Body of pancreas (tissue), 4 donors: ENCODE measurements around the gene SNCAIP. TPM values are rescaled to one million over a fixed set of nuclear protein-coding genes. Genes with fewer than 3 reads are reported as not detected.

Experiments used
- ATAC-seq: fragments of 150-250 bp; one replicate; pipeline ENCODE4 v1.9.1; 2016
- DNase-seq, 4 donors: peaks; one replicate each; pipeline ENCODE4 v3.0.0-alpha.2; 2019
- H3K27ac ChIP-seq, 4 donors: fragments of 200-600 bp; sonication (generic); 1 replicate in 3 of 4; 2 replicates in 1 of 4; pipeline versions ENCODE4 v1.5.1 to v1.6.1; 2016 to 2019; ENCODE audit warnings: mild to moderate bottlenecking in 1 of 4, mixed read lengths in 1 of 4, moderate library complexity in 1 of 4
- H3K27me3 ChIP-seq, 2 donors: fragments of 200-600 bp; sonication (generic); one replicate each; pipeline ENCODE4 v1.6.0; 2016; ENCODE audit warnings: mild to moderate bottlenecking in 1 of 2
- H3K36me3 ChIP-seq, 2 donors: fragments of 200-600 bp; sonication (generic); replicated peaks in 1 of 2; 2 replicates each; pipeline ENCODE4 v1.5.1; 2016; ENCODE audit warnings: low read depth in 2 of 2; ENCODE audit not compliant: insufficient read depth in 1 of 2
- H3K4me1 ChIP-seq: fragments of 200-600 bp; sonication (generic); one replicate; pipeline ENCODE4 v1.6.0; 2016
- H3K4me3 ChIP-seq, 2 donors: fragments of 200-600 bp; sonication (generic); 1 replicate in 1 of 2; 2 replicates in 1 of 2; pipeline ENCODE4 v1.5.1; 2016 to 2019
- H3K9me3 ChIP-seq, 3 donors: fragments of 200-600 bp; sonication (generic); 1 replicate in 2 of 3; 2 replicates in 1 of 3; pipeline ENCODE4 v1.5.1; 2016
- POLR2A ChIP-seq, 3 donors: fragments of 450-650 bp; IDR thresholded peaks; one replicate each; pipeline ENCODE4 v1.6.1; 2016; ENCODE audit warnings: antibody characterized with exemption in 3 of 3, mild to moderate bottlenecking in 2 of 3
- WGBS, 2 donors: methylation state at CpG; one replicate each; pipeline ENCODE4 v1.1.5; 2017; 5-methylcytosine and 5-hydroxymethylcytosine counted together
- intact Hi-C: fragments of 100-400 bp; cut with DNase I; formaldehyde crosslinking; loops from one replicate; pipeline ENCODE4 v1.15.1; 2023
- total RNA-seq, 2 donors: library from RNA; depleted of rRNA; stranded (reverse); fragments of >200 nt; gene quantifications; one replicate each; pipeline ENCODE4 v1.1.0, GENCODE V29; 2016
- TF ChIP-seq, protein P1 (sequence below), 7 experiments: fragments of 450-650 bp in 4 of 7; fragments of 200-600 bp in 3 of 7; sonication (generic) in 3 of 7; IDR thresholded peaks; one replicate each; pipeline ENCODE4 v1.5.1; 2016 to 2019; ENCODE audit warnings: antibody characterized with exemption in 7 of 7

The SNCAIP gene
- total RNA-seq, 2 donors from 2014 or later = 1.3 to 2.6 TPM

DNA sequence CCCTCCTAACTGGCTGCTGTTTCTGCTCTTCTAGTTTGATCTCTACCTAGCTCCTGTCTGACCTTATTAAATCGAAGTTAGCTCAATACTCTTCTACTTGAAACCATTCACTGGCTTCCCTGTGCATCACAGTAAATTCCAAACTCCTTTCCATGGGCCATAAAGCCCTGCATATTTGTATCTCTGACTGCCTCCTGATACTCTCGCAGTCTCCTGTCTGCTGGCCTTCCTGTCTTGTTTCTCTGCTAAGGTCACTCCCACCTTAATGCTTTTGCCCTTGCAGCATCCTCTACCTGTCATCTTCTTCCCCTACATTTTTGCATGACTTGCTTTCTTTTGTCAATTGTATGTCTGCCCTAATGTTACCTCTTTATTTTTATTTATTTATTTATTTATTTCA lies 44.8 kb downstream of the SNCAIP start:
- TF ChIP-seq, protein P1, sequence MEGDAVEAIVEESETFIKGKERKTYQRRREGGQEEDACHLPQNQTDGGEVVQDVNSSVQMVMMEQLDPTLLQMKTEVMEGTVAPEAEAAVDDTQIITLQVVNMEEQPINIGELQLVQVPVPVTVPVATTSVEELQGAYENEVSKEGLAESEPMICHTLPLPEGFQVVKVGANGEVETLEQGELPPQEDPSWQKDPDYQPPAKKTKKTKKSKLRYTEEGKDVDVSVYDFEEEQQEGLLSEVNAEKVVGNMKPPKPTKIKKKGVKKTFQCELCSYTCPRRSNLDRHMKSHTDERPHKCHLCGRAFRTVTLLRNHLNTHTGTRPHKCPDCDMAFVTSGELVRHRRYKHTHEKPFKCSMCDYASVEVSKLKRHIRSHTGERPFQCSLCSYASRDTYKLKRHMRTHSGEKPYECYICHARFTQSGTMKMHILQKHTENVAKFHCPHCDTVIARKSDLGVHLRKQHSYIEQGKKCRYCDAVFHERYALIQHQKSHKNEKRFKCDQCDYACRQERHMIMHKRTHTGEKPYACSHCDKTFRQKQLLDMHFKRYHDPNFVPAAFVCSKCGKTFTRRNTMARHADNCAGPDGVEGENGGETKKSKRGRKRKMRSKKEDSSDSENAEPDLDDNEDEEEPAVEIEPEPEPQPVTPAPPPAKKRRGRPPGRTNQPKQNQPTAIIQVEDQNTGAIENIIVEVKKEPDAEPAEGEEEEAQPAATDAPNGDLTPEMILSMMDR (IDR thresholded peaks at IDR 0.05) = no peak
- TF ChIP-seq POLR2A (IDR thresholded peaks at IDR 0.05) = no peak
- WGBS, 2 donors = 50 to 75% methylated on average over 2 of the region's 2 CpGs
- no peak overlapping the region for H3K27ac ChIP-seq
- no peak for ATAC-seq
- no peak for DNase-seq
- no peaks in the 10 kb centered on the region for H3K27me3 ChIP-seq
- H3K9me3 ChIP-seq = no peaks in the 10 kb centered on the region
- no peak overlapping the region for H3K4me3 ChIP-seq
- no peaks in the 10 kb centered on the region for H3K4me1 ChIP-seq
- intact Hi-C loops = no loop called here
- no peaks in the 10 kb centered on the region for H3K36me3 ChIP-seq

DNA sequence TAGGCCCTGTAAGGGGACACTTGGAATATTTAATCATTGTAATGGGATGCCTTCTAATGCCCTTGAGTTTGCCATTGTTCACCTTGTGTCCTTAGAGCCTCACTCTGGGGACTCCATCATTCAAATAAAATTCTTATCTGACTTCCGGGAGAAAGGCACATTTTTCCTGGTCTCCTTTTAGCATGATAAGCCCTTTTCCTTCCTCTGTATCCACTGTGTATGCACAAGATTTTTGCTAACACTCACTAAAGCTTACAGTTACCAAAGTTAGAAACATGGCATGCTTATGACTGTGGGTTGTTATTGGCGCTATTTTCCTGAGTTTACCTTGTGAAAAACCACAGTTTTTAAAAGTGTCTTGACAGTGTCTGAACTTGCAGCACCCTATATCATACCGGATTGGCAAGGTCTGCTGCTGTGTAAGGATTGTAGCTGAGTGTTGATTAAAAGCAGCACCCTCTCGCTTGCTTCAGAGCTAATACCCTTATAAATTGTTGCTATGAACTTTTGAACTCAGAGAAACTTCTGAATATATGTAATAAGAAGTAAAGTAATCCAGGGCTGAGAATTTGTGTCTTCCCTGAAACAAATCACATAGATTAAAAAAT lies 46.4 kb downstream of the SNCAIP start:
- Histone ChIP-seq H3K4me1 (no peaks in the 10 kb centered on the region), H3K27ac (no peak overlapping the region), H3K36me3 (no peaks in the 10 kb centered on the region), H3K27me3 (no peaks in the 10 kb centered on the region), H3K9me3 (no peaks in the 10 kb centered on the region), H3K4me3 (no peak overlapping the region)
- 17 to 42% methylated on average over 4 of the region's 4 CpGs for WGBS, 2 donors
- no peak for TF ChIP-seq POLR2A (IDR thresholded peaks at IDR 0.05)
- TF ChIP-seq, protein P1 (IDR thresholded peaks at IDR 0.05) = no peak
- no peak for ATAC-seq
- no peak for DNase-seq
- intact Hi-C loops = no loop called here

DNA sequence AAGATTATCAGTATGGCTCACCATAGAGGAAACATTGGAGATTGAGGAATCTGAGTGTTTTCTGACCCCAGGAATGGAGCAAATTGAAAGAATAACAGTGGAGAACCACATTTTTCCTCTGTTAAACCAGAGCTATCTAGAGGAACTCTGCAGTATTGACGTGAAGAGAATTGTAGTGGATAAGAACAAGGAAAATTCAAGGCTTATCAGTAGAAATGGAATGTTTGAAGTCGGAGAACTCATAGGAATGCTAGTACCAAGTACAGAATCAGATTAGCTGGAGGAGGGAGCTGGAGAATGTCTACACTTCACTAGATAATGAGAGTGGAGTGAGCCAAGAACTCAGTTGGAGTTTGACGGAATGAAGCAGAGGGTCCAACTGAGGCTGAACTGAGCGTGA lies 50.3 kb downstream of the SNCAIP start:
- ATAC-seq = no peak
- Histone ChIP-seq H3K36me3 (no peaks in the 10 kb centered on the region), H3K27me3 (no peaks in the 10 kb centered on the region), H3K27ac (no peak overlapping the region), H3K4me3 (no peak overlapping the region), H3K9me3 (no peaks in the 10 kb centered on the region), H3K4me1 (no peaks in the 10 kb centered on the region)
- TF ChIP-seq, protein P1 (IDR thresholded peaks at IDR 0.05) = no peak
- no peak for TF ChIP-seq POLR2A (IDR thresholded peaks at IDR 0.05)
- WGBS, 2 donors = 48 to 51% methylated on average over 4 of the region's 4 CpGs
- intact Hi-C loops = no loop called here
- no peak for DNase-seq

DNA sequence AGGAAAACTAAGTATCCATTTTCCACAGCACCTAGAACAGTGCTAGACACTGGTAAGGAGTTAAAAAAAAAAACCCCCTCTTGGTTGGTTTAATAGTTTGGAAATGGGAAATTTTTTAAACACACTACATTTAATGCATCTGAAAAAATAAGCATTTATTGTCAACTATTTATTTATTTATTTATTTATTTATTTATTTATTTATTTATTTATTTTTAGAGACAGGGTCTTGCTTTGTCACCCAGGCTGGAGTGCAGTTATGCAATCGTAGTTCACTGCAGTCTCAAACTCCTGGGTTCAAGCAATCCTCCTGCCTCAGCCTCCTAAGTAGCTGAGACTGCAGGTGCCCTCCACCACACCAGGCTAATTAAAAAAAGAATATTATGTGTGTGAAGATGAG lies 51.6 kb downstream of the SNCAIP start:
- 62 to 63% methylated on average over 1 of the region's 1 CpG for WGBS, 2 donors
- DNase-seq (no peak), ATAC-seq (no peak)
- no peaks in the 10 kb centered on the region for H3K9me3 ChIP-seq
- no peak overlapping the region for H3K27ac ChIP-seq
- intact Hi-C loops = no loop called here
- TF ChIP-seq, protein P1 (IDR thresholded peaks at IDR 0.05) = no peak
- no peak for TF ChIP-seq POLR2A (IDR thresholded peaks at IDR 0.05)
- H3K36me3 ChIP-seq = no peaks in the 10 kb centered on the region
- no peaks in the 10 kb centered on the region for H3K27me3 ChIP-seq
- no peaks in the 10 kb centered on the region for H3K4me1 ChIP-seq
- H3K4me3 ChIP-seq = no peak overlapping the region

DNA sequence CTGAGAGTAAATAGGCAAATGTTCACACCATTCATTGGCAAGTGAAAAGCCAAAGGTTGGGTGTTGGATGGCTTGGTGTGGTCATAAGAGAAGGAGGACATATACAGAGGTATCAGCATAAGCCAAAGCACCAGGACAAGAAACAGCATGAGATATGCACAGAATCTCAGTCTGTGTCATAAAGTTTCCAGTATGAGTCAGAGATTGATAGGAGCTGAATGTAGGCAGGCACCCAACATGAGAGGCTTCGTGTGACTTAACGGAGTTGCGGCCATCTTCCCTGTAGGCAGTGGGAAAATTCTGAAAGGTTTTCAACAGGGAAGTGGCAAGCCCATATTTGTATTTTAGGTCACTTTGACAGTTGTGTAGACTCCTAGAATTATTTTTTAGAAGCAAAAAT lies 54.5 kb downstream of the SNCAIP start:
- ATAC-seq (no peak), DNase-seq (no peak)
- 82 to 89% methylated on average over 3 of the region's 3 CpGs for WGBS, 2 donors
- Histone ChIP-seq H3K27me3 (no peaks in the 10 kb centered on the region), H3K4me3 (no peak overlapping the region), H3K4me1 (no peaks in the 10 kb centered on the region), H3K9me3 (no peaks in the 10 kb centered on the region), H3K27ac (no peak overlapping the region), H3K36me3 (no peaks in the 10 kb centered on the region)
- no peak for TF ChIP-seq POLR2A (IDR thresholded peaks at IDR 0.05)
- TF ChIP-seq, protein P1 (IDR thresholded peaks at IDR 0.05) = no peak
- intact Hi-C loops = no loop called here
